HEK293 (cell line): Measurements from ENCODE around the gene LIMCH1.

Source experiments
- CTCF ChIP-seq: fragments of 450-650 bp; formaldehyde crosslinking; IDR thresholded peaks from 2 replicates; pipeline ENCODE4 v1.5.1; 2016; ENCODE audit warnings: missing biosample characterization, missing genetic modification characterization
- PRDM10 ChIP-seq: fragments of 450-650 bp; formaldehyde crosslinking; IDR thresholded peaks from 2 replicates; pipeline ENCODE4 v1.5.1; 2016; ENCODE audit warnings: missing biosample characterization, missing genetic modification characterization
- ZFP3 ChIP-seq: fragments of 450-650 bp; formaldehyde crosslinking; IDR thresholded peaks from 2 replicates; pipeline ENCODE4 v1.5.1; 2016; ENCODE audit warnings: low read depth, missing biosample characterization, missing genetic modification characterization
- ZNF146 ChIP-seq: fragments of 450-650 bp; formaldehyde crosslinking; IDR thresholded peaks from 2 replicates; pipeline ENCODE4 v1.5.1; 2016; ENCODE audit warnings: missing biosample characterization, missing genetic modification characterization
- ZNF202 ChIP-seq: fragments of 450-650 bp; formaldehyde crosslinking; IDR thresholded peaks from 2 replicates; pipeline ENCODE4 v1.5.1; 2016; ENCODE audit warnings: missing biosample characterization, missing genetic modification characterization, borderline replicate concordance
- ZNF280D ChIP-seq: fragments of 450-650 bp; formaldehyde crosslinking; IDR thresholded peaks from 2 replicates; pipeline ENCODE4 v1.5.1; 2016; ENCODE audit warnings: missing biosample characterization, missing genetic modification characterization
- ZNF785 ChIP-seq: fragments of 450-650 bp; formaldehyde crosslinking; IDR thresholded peaks from 2 replicates; pipeline ENCODE4 v1.5.1; 2016; ENCODE audit warnings: missing biosample characterization, missing genetic modification characterization

DNA sequence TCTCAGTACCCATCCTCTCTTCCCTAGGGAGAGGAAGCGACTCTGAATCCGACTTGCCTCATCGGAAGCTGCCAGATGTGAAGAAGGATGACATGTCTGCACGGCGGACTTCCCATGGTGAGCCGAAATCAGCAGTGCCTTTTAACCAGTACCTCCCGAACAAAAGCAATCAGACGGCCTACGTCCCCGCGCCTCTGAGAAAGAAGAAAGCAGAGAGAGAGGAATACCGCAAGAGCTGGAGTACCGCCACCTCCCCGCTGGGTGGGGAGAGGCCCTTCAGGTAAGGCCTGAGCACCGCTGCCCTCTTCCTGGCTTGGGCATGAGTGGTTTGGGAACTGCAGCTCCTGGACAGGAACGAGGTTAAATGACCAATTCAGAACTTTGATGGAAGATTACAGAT, 81.2 kb downstream of the LIMCH1 start:
- no peak for TF ChIP-seq CTCF (tag by site-specific recombination)
- TF ChIP-seq PRDM10 = no peak
- TF ChIP-seq ZNF202 = no peak
- TF ChIP-seq ZNF280D (tag by site-specific recombination) = no peak
- TF ChIP-seq ZNF785 (tag by site-specific recombination) = no peak
- no peak for TF ChIP-seq ZFP3
- TF ChIP-seq ZNF146 (tag by site-specific recombination) = no peak
